ENCODE data around the gene TSPAN11. TPM values are rescaled to one million over a fixed set of nuclear protein-coding genes. Genes with fewer than 3 reads are reported as not detected.

Gene TSPAN11
- total and polyA plus RNA-seq, 2 donors (not counting 1 experiment from before 2014, with no cell fraction given) = not detected

DNA sequence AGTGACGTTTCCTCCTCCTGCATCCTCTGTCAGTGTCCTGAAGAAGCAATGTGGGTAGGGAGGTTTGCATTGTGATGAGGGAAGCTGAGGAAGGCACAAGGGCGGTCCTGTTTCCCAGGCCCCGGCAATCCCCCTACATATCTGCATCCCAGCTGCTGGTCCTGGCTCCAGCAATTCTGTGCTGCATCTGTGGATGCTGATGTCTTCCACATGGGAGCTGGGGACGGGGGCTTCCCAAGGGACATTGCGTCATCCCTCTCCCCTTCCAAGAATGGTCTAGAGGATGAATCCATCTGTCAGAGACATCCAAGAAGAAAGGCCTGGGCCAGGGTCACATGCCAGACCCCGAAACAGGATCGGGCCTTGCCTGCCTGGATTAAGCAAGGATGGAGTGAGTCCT is 52.1 kb downstream of the TSPAN11 start:
- POLR2A ChIA-PET = no interaction called here
- H3K27me3 ChIP-seq (replicated peaks in 1 of 4; ENCODE audit: control extremely low read depth in 1 of 4, control insufficient read depth in 3 of 4, insufficient read depth in 4 of 4, low read length in 3 of 4) = no peaks in the 10 kb centered on the region
- Mint-ChIP-seq H3K4me1 (no peaks in the 10 kb centered on the region), H3K27ac (no peak overlapping the region), H3K4me3 (no peak overlapping the region), H3K27me3 (no peaks in the 10 kb centered on the region), H3K9me3 (ENCODE audit: insufficient read depth) (no peaks in the 10 kb centered on the region)
- H3K9ac ChIP-seq (ENCODE audit: low read length) = no peak overlapping the region
- intact Hi-C loops (cut with micrococcal nuclease) = no loop called here
- no peaks in the 10 kb centered on the region for H3K9me3 ChIP-seq (ENCODE audit: control extremely low read depth in 1 of 3, control insufficient read depth in 2 of 3, insufficient read depth in 1 of 3, low read length in 2 of 3)
- H3K27ac ChIP-seq (ENCODE audit: low read length in 2 of 2) = no peak overlapping the region
- H2AFZ ChIP-seq (ENCODE audit: insufficient read depth, low read depth, low read length, poor library complexity, severe bottlenecking) = no peak overlapping the region
- TF ChIP-seq, protein P1, sequence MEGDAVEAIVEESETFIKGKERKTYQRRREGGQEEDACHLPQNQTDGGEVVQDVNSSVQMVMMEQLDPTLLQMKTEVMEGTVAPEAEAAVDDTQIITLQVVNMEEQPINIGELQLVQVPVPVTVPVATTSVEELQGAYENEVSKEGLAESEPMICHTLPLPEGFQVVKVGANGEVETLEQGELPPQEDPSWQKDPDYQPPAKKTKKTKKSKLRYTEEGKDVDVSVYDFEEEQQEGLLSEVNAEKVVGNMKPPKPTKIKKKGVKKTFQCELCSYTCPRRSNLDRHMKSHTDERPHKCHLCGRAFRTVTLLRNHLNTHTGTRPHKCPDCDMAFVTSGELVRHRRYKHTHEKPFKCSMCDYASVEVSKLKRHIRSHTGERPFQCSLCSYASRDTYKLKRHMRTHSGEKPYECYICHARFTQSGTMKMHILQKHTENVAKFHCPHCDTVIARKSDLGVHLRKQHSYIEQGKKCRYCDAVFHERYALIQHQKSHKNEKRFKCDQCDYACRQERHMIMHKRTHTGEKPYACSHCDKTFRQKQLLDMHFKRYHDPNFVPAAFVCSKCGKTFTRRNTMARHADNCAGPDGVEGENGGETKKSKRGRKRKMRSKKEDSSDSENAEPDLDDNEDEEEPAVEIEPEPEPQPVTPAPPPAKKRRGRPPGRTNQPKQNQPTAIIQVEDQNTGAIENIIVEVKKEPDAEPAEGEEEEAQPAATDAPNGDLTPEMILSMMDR (IDR thresholded peaks at IDR 0.05) = no peak
- no peak for TF ChIP-seq EZH2 (IDR thresholded peaks at IDR 0.05; ENCODE audit: borderline replicate concordance, insufficient read depth, low read depth, low read length, poor library complexity, severe bottlenecking)
- no peak overlapping the region for H3K4me2 ChIP-seq (replicated peaks; ENCODE audit: low read depth, low read length, poor library complexity, severe bottlenecking)
- no peaks in the 10 kb centered on the region for H3K79me2 ChIP-seq (ENCODE audit: control insufficient read depth, insufficient read depth, low read length)
- no peaks in the 10 kb centered on the region for H4K20me1 ChIP-seq (ENCODE audit: control insufficient read depth, insufficient read depth, low read length, poor library complexity, severe bottlenecking)
- H3K4me3 ChIP-seq (ENCODE audit: control extremely low read depth in 1 of 5, extremely low read depth in 1 of 5, insufficient read depth in 1 of 5, low read depth in 2 of 5, low read length in 4 of 5) = no peak overlapping the region
- WGBS (ENCODE audit: insufficient coverage) = 90% methylated on average over 2 of the region's 7 CpGs
- CTCF ChIA-PET = no interaction called here
- no peaks in the 10 kb centered on the region for H3K36me3 ChIP-seq (replicated peaks in 1 of 2; ENCODE audit: control extremely low read depth in 1 of 2, control insufficient read depth in 1 of 2, extremely low read depth in 1 of 2, insufficient read depth in 2 of 2, low read length in 1 of 2)
- no peak for ATAC-seq (ENCODE audit: low read depth)
- no peaks in the 10 kb centered on the region for H3K4me1 ChIP-seq (ENCODE audit: control insufficient read depth in 2 of 2, insufficient read depth in 2 of 2, low read length in 2 of 2)
- no peak for DNase-seq

DNA sequence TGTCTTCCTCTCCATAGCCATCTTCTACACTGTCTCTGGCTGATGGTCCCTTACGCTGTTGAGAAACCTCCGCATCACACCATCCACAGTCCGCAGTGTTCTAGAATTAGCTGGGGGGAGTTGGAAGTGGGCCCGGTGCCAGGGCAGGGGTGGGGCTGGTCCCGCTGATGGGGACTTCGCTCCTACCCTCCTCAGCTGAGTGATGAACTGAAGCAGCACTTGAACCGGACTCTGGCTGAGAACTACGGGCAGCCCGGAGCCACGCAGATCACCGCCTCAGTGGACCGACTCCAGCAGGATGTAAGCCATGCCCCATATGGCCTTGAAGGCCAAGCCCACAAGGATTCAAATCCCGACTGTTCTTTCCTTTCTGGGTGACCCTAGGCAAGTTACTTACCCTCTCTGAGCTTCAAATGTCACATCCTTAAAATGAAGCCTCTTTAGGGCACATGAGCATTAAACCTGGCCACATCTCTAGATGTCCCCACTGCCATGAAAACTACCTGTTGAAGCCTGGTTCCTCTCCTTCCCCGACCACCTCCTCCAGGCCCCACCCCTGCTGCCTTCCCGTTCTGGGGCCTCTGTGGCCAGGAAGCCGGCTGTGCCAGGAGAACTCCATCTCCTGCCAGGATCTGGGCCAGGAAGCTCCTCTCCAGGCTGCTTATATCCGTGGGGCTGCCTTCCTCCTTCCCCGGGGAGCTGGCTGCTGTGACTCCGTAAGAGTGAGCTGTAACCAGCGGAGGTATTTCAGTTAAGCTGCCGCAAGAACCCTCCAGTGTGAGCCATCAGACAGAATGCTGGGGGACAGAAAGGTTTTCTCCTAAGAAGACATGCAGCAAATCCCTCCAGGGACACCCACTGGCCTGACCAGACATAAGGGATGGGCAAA is 53.1 kb downstream of the TSPAN11 start:
- Histone ChIP-seq H3K27me3 (replicated peaks in 1 of 4; ENCODE audit: control extremely low read depth in 1 of 4, control insufficient read depth in 3 of 4, insufficient read depth in 4 of 4, low read length in 3 of 4) (no peaks in the 10 kb centered on the region), H3K4me3 (ENCODE audit: control extremely low read depth in 1 of 5, extremely low read depth in 1 of 5, insufficient read depth in 1 of 5, low read depth in 2 of 5, low read length in 4 of 5) (no peak overlapping the region), H3K79me2 (ENCODE audit: control insufficient read depth, insufficient read depth, low read length) (no peaks in the 10 kb centered on the region), H3K36me3 (replicated peaks in 1 of 2; ENCODE audit: control extremely low read depth in 1 of 2, control insufficient read depth in 1 of 2, extremely low read depth in 1 of 2, insufficient read depth in 2 of 2, low read length in 1 of 2) (no peaks in the 10 kb centered on the region), H3K9ac (ENCODE audit: low read length) (no peak overlapping the region), H3K4me2 (replicated peaks; ENCODE audit: low read depth, low read length, poor library complexity, severe bottlenecking) (no peak overlapping the region), H3K4me1 (ENCODE audit: control insufficient read depth in 2 of 2, insufficient read depth in 2 of 2, low read length in 2 of 2) (no peaks in the 10 kb centered on the region), H4K20me1 (ENCODE audit: control insufficient read depth, insufficient read depth, low read length, poor library complexity, severe bottlenecking) (no peaks in the 10 kb centered on the region), H2AFZ (ENCODE audit: insufficient read depth, low read depth, low read length, poor library complexity, severe bottlenecking) (no peak overlapping the region), H3K9me3 (ENCODE audit: control extremely low read depth in 1 of 3, control insufficient read depth in 2 of 3, insufficient read depth in 1 of 3, low read length in 2 of 3) (no peaks in the 10 kb centered on the region), H3K27ac (ENCODE audit: low read length in 2 of 2) (no peak overlapping the region)
- H3K4me3 Mint-ChIP-seq = no peak overlapping the region
- ChIA-PET CTCF (interaction anchor here (0.7 to 1.0 kb wide), 2 partner anchors 10 to 654 kb away, joined by 3 read pairs; no protein-coding TSS in a partner anchor), POLR2A (no interaction called here)
- no peaks in the 10 kb centered on the region for H3K27me3 Mint-ChIP-seq
- H3K9me3 Mint-ChIP-seq (ENCODE audit: insufficient read depth) = no peaks in the 10 kb centered on the region
- ATAC-seq (ENCODE audit: low read depth) (no peak), DNase-seq (no peak)
- no peak overlapping the region for H3K27ac Mint-ChIP-seq
- intact Hi-C loops (cut with micrococcal nuclease) = no loop called here
- TF ChIP-seq, protein P1 (IDR thresholded peaks at IDR 0.05) = no peak
- TF ChIP-seq EZH2 (IDR thresholded peaks at IDR 0.05; ENCODE audit: borderline replicate concordance, insufficient read depth, low read depth, low read length, poor library complexity, severe bottlenecking) = no peak
- WGBS (ENCODE audit: insufficient coverage) = 73% methylated on average over 17 of the region's 21 CpGs
- no peaks in the 10 kb centered on the region for H3K4me1 Mint-ChIP-seq
